GM18858 (cell line): ENCODE data around the gene ALDOC.
"Not testable (repeated sequence)": the region's sequence is repeated elsewhere in the genome, so short reads cannot be mapped to it uniquely, and the experiment has no call there.

Experiments
- ATAC-seq: cut with Tn5 transposase; IDR thresholded peaks from one replicate; pipeline ENCODE4 v1.9.1; 2021; ENCODE audit not compliant: unreplicated experiment

ALDOC gene

GRCh38 chr17:28576758-28577465, at the start of gene ALDOC:
Gene ALDOC, minus strand, starts transcription at chr17:28576895. Its CDS starts 1,363 bp downstream, at chr17:28575532.
- peak; percentile 69 for ATAC-seq

- ATAC-seq: no peak
These were observed 47.5 kb upstream of the ALDOC start for GRCh38 chr17:28624148-28624547.

DNA sequence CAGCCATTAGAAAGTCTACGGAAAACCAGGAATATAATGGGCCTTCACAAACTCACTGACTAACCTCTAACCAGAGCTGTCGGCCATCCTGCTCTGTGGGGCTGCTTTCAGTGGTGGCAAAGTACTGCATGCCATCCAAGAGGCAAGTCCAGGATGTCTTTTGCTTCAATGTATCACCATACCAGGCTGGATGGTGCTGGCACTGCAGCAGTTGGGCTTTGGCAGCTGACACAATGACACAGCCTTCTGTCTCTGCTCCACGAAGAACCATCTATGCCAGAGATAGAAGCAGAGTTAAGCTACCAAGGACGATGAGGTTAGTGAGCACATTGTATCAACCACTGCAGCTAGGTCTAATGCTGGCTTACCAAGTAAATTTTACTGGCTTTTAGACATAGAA, 47.0 kb upstream of the ALDOC start:
- no peak for ATAC-seq

- no peak for ATAC-seq
These were observed 45.5 kb upstream of the ALDOC start for GRCh38 chr17:28622186-28622585.

DNA sequence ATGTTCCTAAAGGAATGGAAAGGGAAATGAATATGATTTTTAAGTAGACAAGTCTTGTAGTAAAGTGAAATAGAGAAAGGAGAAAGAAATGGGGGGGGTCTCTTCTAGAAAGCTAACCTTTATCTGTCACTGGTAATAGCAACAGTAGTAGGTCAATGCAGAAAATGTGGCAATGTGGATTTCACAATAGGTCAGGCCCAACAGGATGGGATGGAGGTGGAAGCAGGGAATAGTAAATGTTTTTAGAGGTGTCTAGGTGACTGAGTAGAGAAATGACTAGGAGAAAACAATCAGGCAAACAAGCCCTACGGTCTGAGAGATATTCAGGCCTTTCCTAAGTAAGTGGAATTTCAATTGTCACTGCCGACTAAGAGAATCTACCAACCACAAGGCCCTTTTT, 43.3 kb upstream of the ALDOC start:
- no peak for ATAC-seq

GRCh38 chr17:28618464-28618863, 41.8 kb upstream of the ALDOC start:
- ATAC-seq: no peak

GRCh38 chr17:28616281-28616680, 39.6 kb upstream of the ALDOC start:
- ATAC-seq: no peak

GRCh38 chr17:28615260-28615940, 38.7 kb upstream of the ALDOC start:
- ATAC-seq: no peak

DNA sequence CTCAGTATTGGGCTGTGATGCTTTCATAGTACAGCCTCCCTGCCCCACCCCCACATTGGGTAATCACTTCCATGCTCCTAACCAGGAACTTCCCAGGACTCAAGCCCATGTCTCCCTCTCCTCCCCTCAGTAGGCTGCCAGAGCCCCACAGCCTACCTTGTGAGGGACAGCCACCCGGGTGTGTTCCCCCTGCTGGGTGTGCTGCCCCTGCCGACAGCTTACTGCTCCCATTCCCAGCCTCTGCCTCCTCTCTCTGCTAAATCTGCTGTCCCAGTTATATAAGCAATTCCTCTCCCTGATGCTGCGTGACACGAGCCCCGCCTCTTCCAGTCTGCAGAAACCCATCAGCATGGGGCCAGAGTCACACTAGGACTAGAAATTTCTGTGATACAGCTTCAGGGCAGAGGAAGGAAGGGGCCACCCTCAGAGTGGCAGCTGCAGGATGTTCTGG, 37.3 kb upstream of the ALDOC start, which contains the start of gene RSKR:
Gene RSKR, minus strand, starts transcription at position 255 of the 451 bp plus-strand sequence. Its CDS starts 24 bp downstream, at position 231.
- ATAC-seq: no peak

DNA sequence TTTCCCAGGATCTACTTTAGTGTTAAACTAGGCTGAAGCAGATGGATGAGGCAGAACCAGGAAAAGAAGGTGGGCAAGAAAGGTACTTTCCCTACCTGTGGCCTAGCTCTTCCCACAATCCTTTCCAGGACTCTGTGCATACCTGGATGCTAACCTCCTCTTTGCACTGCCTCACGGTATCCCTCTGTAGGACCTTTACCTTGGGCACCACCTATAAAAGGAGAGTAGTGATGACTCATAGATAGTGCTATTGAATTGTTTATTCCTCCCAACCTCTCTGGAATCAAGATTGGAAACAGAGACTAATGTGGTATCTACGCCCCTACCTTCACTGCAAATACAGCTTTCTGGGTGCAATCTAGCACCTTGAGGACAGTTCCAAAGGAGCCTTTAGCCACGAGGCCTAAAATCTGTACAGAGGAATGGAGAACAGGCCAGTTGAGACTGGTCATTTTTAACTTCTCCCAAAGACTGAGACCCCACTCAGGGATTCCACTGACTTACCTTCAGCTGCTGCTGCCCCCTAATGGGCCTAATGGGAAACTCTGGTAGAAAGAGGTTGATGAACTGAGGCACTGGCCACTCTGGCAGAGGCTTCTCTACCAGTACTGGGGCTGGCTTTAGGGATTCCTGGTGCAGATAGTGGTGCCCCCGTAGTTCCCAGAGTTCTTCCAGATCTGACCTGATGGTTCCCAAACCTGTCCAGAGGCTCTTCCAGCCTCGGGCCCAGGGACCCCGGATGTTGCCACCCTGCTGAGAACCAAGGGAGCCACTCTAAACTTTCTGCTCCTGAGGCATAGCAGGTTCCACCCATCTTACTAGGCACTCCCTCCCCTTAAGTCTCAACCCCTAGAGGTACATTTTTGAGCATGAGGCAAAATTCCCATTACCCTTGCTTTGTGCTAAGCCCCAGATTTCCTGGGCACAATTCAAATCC, 36.5 kb upstream of the ALDOC start:
- no peak for ATAC-seq

DNA sequence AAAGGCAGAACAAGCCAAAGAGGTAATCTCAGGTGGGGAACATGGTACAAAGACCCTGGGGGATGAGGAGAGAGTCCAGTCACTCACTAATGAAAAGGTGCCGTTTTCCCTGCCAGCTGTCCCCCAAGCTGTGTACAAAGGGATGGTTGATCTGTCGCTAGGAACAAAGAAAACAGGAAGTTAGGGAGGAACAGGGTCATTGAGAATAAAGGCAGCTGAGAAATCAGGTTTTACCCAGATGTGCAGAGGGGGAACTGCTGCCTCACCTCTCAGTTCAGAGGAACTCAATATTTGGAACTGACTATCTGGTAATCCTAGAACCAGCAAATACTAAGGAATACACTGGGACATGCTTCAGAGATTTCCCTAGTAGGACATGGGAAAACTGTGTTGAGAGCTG, 35.8 kb upstream of the ALDOC start:
- no peak for ATAC-seq

DNA sequence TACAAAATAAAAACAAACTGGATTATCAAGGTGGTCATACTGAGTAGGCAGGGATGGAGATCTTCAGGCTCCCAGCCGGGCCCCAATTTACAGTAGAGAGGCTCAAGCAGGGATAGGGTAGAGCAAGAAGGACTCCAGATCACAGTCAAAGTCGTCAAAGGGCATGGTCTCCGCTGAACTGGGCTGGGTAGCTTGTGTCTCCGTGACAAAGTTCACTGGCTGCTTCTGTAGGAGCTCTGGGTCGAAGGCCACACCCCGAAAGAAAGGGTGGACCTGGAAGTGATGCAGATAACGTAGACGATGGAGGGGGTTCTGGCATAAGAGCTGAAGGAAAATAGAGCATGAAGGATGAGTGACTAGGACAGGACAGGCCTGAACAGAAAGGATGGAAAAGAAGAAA, 33.7 kb upstream of the ALDOC start:
- no peak for ATAC-seq

DNA sequence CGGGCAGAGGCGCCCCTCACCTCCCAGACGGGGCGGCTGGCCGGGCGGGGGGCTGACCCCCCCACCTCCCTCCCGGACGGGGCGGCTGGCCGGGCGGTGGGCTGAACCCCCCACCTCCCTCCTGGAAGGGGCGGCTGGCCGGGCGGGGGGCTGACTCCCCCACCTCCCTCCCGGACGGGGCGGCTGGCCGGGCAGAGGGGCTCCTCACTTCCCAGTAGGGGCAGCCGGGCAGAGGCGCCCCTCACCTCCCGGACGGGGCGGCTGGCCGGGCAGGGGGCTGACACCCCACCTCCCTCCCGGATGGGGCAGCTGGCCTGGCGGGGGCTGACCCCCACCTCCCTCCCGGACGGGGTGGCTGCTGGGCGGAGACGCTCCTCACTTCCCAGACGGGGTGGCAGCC, 27.3 kb upstream of the ALDOC start:
- ATAC-seq: not testable (repeated sequence)

- peak; percentile 45 for ATAC-seq
These were observed 22.9 kb upstream of the ALDOC start for GRCh38 chr17:28599311-28600184.

GRCh38 chr17:28598799-28599310, 22.2 kb upstream of the ALDOC start, which contains the start of gene SPAG5:
Gene SPAG5, minus strand, starts transcription at chr17:28599025. Its CDS starts 79 bp downstream, at chr17:28598946.
- ATAC-seq: peak; percentile 50

DNA sequence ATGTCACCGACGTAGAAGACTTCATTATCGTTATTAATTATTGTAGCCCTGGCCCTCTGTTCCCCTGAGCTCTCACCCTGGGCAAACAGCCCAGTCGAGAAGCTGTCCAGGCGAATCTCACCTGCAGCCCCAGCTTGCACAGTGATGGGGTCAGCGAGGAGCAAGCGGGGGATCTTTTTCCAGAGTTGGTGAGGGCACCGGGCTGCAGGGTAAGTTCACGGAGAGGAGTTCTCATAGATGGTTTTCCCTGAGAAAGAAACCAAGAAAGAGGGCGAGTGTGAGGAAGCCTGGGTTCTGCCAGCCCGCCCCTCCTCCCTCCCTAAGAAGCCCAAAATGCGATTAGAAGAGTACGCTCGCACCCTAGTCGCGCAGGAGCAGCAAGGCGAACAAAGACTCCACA, 21.7 kb upstream of the ALDOC start:
- ATAC-seq: no peak

- ATAC-seq: no peak
These were observed 21.1 kb upstream of the ALDOC start for GRCh38 chr17:28597606-28598383.

DNA sequence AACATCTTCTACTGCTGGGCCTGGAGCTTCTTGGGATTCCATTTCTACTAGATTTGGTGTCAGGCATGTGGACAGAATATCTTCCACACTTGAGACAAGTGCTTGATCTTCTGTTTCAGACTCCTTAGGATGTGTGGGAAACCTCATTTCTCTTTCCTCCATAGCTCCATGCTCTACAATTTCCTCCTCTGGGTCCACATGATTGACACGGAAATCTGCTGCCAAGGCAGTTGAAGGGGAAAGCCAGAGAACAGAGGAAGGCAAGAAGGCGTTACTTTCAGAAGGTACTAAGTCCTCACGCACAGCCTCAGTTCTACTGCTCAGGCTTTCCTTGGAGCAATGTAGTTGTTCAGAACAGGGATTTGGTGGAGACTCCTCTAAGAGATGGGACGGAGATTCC, 15.6 kb upstream of the ALDOC start:
- ATAC-seq: no peak

GRCh38 chr17:28585851-28586250, 9.2 kb upstream of the ALDOC start:
- no peak for ATAC-seq
